Esophagus mucosa (tissue), 1 donor: ENCODE measurements around the gene LGSN. TPM values are rescaled to one million over a fixed set of nuclear protein-coding genes. Genes with fewer than 3 reads are reported as not detected.
"Not testable (repeated sequence)": the region's sequence is repeated elsewhere in the genome, so short reads cannot be mapped to it uniquely, and the experiment has no call there.

Experiments
- ATAC-seq: fragments of 200-7000 bp; cut with Tn5 transposase; one replicate; pipeline ENCODE4 v1.9.1; 2020
- total RNA-seq: library from RNA; stranded (reverse); gene quantifications from one replicate; pipeline ENCODE4 v1.2.4, GENCODE V29; 2023
- donor health status: DM: yes; HTN: yes; CAD: no.

The LGSN gene
- total RNA-seq, 1 donor from 2014 or later, result not detected

DNA sequence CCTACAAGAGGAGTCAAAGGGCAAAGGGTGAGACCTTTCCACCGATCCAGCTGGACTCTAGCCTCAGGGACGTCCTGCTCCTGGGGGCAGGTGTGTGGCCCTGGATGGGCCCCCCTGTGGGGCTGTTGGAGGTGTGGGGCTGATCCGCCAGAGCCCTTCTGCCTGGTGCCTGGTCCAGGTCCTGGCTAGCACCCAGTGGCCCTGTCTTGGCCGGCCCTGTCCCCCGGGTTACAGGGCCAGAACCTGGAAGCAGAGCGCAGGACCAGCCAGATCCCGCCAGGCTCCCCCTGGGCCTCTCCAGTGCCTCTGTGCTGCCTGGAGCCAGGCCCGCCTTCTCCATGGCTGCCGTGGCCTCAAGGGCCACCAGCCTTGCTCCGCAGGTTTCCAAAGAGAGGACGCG lies 89.3 kb downstream of the LGSN start:
- ATAC-seq, result not testable (repeated sequence)

DNA sequence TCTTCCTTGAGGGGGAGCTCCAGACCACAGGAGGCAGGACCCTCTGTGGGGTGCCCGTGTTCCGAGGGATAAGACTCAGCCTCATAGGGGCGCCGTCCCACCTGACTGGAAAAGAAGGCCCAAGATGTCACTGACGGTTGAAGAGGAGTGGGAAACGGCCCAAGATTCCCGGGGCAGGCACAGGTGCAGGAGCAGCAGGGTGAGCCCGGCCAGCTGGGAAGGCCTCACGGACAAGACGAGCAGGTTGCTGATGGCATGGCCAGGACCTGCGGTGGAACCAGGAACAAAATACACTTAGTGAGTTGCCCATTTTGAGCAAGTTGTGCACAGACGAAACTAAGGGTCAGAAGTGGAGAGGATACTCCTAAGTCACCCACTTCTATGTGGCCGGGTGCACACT lies 89.8 kb downstream of the LGSN start:
- ATAC-seq, result not testable (repeated sequence)

DNA sequence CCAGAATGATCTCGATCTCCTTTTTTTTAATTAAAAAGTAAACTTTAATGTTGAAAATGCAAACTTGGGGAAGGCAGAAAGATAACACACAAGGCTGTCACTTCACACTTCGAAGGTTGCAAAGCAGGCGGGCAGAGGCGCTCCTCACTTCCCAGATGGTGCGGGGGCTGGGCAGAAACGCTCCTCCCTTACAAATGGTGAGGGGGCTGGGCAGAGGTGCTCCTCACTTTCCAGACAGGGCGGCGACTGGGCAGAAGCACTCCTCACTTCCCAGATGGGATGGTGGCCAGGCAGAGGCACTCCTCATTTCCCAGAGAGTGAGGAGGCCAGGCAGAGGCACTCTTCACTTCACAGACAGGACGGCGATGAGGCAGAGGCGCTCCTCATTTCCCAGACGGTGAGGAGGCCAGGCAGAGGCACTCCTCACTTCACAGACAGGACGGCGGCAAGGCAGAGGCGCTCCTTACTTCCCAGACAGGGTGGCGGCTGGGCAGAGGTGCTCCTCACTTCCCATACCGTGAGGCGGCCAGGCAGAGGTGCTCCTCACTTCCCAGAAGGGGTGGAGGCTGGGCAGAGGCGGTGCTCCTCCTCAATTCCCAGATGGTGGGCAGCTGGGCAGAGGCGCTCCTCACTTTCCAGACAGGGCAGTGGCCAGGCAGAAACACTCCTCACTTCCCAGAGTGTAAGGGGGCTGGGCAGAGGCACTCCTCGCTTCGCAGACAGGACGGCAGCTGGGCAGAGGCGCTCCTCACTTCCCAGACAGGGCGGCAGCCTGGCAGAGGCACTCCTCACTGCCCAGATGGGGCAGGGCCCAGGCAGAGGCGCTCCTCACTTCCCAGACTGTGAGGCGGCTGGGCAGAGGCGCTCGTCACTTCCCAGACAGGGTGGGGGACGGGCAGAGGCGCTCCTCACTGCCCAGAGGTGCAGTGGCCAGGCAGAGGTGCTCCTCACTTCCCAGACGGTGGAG lies 91.6 kb downstream of the LGSN start:
- not testable (repeated sequence) for ATAC-seq

DNA sequence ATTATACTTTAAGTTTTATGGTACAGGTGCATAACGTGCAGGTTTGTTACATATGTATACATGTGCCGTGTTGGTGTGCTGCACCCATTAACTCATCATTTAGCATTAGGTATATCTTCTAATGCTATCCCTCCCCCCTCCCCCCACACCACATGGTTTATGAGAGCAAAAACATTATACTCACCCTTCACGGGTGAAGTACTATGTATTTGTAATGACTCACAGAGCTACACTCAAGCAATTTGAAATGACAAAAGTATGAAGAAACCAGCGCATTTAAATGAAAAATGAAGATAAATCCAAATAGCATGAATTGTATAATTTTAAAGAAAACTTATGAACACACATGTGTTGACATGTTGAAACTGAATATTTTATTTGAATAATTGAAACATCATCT lies 93.8 kb downstream of the LGSN start:
- not testable (repeated sequence) for ATAC-seq

Other genes starting within 250 kb of the LGSN start
- not detected for gene FKBP1C, start 108.5 kb downstream of the LGSN start, total RNA-seq